GM12878 (cell line): ENCODE results near the gene CPT1C.

Experiments used
- EZH2 ChIP-seq: IDR thresholded peaks from 2 replicates; pipeline ENCODE4 v1.6.1; 2012; ENCODE audit warnings: low read depth, mild to moderate bottlenecking, control low read depth, inconsistent platforms, low read length, borderline replicate concordance; ENCODE audit not compliant: control insufficient read depth
- NR2C2 ChIP-seq: IDR thresholded peaks from 2 replicates; pipeline ENCODE4 v1.6.1; 2011; ENCODE audit warnings: borderline replicate concordance, low read depth; ENCODE audit not compliant: control insufficient read depth, insufficient read length
- POLR2A ChIP-seq: IDR thresholded peaks from 2 replicates; pipeline ENCODE4 v1.6.1; 2011; ENCODE audit warnings: low read depth, mild to moderate bottlenecking, low read length
- YY1 ChIP-seq: IDR thresholded peaks from 2 replicates; pipeline ENCODE4 v1.6.1; 2011; ENCODE audit warnings: low read depth, mild to moderate bottlenecking, low read length

GRCh38 chr19:49643466-49643865 lies 47.5 kb upstream of the CPT1C start:
- TF ChIP-seq YY1 (no peak), POLR2A (no peak), EZH2 (no peak), NR2C2 (no peak)
